HG02678 (cell line): Measurements from ENCODE around the gene SIT1.
"Not testable (repeated sequence)": the region's sequence is repeated elsewhere in the genome, so short reads cannot be mapped to it uniquely, and the experiment has no call there.

Source experiments
- ATAC-seq: cut with Tn5 transposase; IDR thresholded peaks from one replicate; pipeline ENCODE4 v1.9.1; 2021; ENCODE audit warnings: mild to moderate bottlenecking, moderate library complexity; ENCODE audit not compliant: unreplicated experiment

Gene SIT1

GRCh38 chr9:35660966-35661415 lies 10.3 kb upstream of the SIT1 start:
- no peak for ATAC-seq

DNA sequence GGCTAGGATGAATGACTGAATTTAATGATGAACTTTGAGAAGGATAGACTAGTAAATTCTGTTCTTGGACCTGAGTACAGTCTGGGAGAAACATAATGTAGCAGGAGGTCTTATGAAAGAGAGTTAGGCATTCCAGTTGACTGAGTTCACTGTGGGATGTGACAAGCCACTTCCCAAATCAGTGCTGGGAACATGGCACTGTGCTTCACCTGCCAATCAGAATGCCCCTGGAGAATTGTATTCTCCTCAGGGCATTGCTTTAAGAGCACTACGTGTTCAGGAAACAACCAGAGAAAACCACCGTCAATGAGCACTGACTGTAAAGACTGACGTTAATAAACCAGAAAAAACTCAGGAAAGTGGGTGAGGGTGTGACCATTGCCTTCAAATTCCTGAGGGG lies 8.6 kb upstream of the SIT1 start:
- no peak for ATAC-seq

DNA sequence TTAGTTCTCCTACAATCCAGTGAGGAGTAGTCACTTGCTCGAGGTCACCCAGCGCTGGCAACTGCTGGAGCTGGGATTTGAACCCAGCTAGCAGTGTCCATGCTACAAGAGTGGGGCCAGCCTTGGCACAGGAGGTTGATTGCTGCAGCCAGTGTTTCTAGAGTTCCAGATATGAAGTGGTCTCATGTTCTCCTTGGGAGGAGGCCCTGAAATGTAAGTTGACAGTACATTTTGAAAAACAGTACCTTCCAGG lies 8.2 kb upstream of the SIT1 start:
- no peak for ATAC-seq

GRCh38 chr9:35658137-35658967 lies 7.6 kb upstream of the SIT1 start, which contains the start of gene CCDC107:
Gene CCDC107 (plus strand): TSS chr9:35658292. CDS start chr9:35658380, 88 bp downstream.
- peak; percentile 71 for ATAC-seq

DNA sequence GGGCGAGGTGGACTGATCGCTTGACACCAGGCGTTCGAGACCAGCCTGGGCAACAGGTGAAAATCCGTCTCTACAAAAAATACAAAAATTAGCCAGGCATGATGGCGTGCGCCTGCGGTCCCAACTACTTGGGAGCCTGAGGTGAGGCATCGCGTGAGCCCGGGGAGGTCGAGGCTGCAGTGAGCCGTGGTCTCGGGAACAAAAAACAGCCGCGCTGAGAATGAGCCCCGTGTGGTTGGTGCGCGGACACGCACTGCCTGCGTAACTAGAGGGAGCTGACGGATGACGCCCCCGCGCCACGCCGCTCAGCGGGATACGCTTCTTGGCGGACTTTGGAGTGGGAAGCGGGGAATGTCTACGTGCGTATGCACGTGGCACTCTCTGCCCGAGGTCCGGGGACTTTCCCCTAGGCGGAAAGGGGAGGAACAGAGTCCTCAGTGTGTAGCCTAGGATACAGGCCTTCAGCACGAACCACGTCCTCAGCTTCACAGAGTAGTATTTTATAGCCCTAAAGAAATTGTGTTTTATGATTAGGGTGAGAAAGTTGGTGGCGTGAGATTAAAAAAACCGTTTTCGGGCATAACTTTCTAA lies 6.9 kb upstream of the SIT1 start, which contains the start of gene RMRP:
Gene RMRP (minus strand): TSS at position 474 of the 591 bp plus-strand sequence.
- peak; percentile 86 for ATAC-seq

- ATAC-seq = no peak
Measured at GRCh38 chr9:35656831-35657545, 6.3 kb upstream of the SIT1 start.

DNA sequence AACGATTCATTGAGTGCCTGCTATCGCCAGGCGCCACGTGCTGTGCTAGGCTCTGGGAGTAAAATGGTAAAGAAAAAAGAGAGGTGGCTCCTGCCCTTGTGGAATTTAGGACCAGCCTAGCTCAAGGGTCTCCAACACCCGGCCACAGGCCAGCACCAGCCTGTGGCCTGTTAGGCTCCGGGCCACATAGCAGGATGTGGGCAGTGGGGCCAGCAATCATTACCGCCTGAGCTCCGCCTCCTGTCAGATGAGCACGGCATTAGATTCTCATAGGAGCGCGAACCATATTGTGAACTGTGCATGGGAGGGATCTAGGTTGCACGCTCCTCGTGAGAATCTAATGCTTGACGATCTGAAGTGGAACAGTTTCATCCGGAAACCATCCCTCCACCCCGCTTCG lies 5.6 kb upstream of the SIT1 start:
- ATAC-seq = no peak

DNA sequence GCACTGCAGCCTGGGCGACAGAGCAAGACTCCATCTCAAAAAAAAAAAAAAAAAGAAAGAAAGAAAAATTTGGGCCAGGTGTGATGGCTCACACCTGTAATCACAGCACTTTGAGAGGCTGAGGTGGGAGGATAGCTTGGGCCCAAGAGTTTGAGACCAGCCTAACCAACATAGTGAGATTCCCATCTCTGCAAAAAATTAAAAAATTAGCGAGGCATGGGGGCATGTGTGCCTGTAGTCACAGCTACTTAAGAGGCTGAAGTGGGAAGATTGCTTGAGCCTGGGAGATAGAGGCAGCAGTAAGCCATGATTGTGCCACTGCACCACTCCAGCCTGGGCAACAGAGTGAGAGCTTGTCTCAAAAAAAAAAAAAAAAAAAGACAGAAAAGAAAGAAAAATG lies 2.9 kb upstream of the SIT1 start:
- ATAC-seq = no peak

DNA sequence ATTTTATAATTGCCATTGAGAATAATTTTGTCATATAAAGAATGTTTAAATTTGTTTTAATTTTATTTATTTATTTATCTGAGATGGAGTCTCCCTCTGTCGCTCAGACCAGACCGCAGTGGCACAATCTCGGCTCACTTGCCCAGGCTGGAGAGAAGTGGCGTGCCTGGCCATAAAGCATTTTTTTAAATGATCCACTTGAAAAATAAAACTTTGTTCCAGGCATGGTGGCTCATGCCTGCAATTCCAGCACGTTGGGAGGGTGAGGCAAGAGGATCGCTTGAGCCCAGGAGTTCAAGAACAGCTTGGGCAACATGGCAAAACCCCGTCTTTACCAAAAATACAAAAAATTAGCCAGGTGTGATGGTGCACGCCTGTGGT lies 2.1 kb upstream of the SIT1 start:
- no peak for ATAC-seq

DNA sequence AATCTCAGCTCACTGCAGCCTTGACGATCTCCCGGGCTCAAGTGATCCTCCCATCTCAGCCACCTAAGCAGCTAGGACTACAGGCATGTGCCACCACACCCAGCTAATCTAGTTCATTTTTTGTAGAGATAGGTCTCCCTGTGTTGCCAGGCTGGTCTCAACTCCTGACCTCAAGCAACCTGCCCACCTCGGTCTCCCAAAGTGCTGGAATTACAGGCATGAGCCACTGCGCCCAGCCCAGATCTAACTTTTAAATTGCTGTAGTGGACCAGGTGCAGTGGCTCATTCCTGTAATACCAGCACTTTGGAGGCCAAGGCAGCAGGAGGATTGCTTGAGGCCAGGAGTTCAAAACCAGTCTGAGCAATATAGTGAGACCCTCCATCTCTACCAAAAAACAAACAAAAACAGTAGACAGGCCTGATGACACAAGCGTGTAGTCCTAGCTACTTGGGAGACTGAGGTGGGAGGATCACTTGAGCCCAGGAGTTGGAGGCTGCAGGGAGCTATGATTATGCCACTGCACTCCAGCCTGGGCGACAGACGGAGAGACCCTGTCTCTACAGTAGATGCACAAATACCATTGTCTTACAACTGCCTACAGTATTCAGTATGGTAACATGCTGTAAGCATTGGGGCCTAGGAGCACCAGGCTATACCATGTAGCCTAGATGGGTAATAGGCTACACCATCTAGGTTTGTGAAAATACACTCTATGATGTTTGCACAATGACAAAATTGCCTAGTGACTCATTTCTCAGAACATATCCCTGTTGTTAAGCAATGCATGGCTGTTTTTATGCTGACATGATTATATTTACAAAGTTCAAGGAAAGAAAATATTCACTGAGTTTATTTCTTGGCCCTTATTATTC lies 1.5 kb upstream of the SIT1 start:
- no peak for ATAC-seq

- no peak for ATAC-seq
Measured at GRCh38 chr9:35649431-35650340, 1.0 kb downstream of the SIT1 start.

- peak; percentile 86 for ATAC-seq
Measured at GRCh38 chr9:35646533-35647265, 4.0 kb downstream of the SIT1 start.

DNA sequence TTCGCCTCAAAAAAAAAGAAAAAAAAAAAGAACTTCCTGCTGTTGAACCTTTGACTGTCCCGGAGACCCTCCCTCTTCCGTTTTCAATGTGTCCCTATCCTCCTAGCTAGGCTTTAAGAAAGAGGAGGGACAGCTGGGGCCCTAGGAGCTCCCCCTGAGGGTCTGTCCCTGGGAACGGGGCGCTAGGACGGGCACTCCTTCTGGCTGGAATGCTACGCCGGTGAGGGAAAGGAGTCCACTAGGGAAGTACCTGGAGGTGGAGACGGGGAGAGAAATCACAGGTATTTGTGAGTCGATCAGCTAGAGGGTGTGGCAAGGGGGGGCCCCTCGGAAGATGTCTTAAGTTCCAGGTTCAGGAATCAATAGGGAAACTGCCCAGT lies 4.6 kb downstream of the SIT1 start:
- no peak for ATAC-seq

- not testable (repeated sequence) for ATAC-seq
Measured at GRCh38 chr9:35645736-35646135, 5.0 kb downstream of the SIT1 start.

- no peak for ATAC-seq
Measured at GRCh38 chr9:35643046-35643445, 7.7 kb downstream of the SIT1 start.

DNA sequence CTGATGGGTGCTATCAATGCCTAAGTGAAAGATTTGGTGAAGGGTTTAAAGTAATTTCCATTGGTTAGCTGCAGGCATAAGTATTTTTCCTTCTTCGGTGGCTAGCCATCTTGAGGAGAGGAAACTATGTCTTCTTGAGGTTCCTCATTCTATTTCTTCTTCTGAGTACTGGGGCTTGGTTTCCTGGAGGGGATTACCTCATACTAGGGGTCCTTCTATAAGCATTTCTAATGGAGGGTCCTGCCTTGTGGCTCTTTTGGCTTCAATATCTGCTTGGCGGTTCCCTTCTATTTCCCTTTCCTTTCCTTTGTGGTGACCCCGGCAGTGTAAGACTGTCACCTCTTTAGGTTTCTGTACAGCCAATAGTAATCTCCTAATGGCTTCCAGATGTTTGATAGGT lies 9.3 kb downstream of the SIT1 start:
- not testable (repeated sequence) for ATAC-seq

- ATAC-seq = not testable (repeated sequence)
Measured at GRCh38 chr9:35640431-35640830, 10.3 kb downstream of the SIT1 start.

DNA sequence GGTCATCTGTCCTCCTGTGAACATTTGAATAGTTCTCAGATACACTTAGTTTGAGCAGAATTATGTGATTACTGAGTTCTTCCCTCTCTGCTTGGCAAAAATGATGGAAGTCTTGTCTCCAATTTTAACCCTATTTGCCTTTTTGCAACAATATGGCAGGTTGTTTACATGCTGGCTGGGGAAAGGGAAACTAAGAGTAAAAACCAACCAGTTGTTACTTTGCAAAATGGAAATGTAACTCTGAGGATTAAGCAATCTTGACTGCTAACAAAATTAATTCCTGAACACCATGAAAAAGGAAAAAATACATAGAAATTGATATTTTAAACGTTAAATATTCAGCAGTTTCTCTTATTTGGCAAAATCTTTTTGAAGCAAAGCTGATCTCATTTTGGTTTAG lies 11.1 kb downstream of the SIT1 start:
- ATAC-seq = no peak

DNA sequence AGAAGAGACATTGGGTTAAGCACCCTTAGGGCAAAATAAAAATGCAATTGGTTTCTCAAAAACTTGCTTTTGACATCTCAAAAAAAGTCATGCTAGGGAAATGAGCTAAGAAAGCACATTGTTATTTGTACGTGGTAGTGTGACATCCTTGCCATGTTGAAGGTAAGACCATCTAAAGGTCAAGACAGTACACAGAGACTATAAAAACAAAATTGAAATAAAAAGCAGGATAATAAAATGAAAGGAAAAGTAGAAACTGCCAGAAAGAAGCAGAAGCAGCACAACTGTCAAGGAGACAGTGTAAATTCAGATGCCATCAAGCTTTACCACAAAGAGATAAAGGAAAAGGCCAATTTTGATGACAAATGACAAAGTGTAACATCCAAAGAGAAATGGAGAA lies 11.5 kb downstream of the SIT1 start:
- ATAC-seq = not testable (repeated sequence)
